Effector memory CD4-positive, alpha-beta T cell (primary cell): ENCODE data around the gene ADGRD1.

Experiments
- DNase-seq, 3 donors: peaks; one replicate each; pipeline ENCODE4 v3.0.0-alpha.2; 2020
- H3K27ac ChIP-seq: 2 replicates; pipeline ENCODE4 v1.7.0; 2013; ENCODE audit warnings: mild to moderate bottlenecking, low read length, moderate library complexity; ENCODE audit not compliant: insufficient read depth, poor library complexity, severe bottlenecking
- H3K27me3 ChIP-seq: replicated peaks from 2 replicates; pipeline ENCODE4 v1.7.0; 2013; ENCODE audit warnings: mild to moderate bottlenecking, low read length; ENCODE audit not compliant: insufficient read depth, control insufficient read depth, poor library complexity, severe bottlenecking
- H3K36me3 ChIP-seq: 2 replicates; pipeline ENCODE4 v1.7.0; 2013; ENCODE audit warnings: mild to moderate bottlenecking, low read length, moderate library complexity; ENCODE audit not compliant: control insufficient read depth, insufficient read depth
- H3K4me1 ChIP-seq: 2 replicates; pipeline ENCODE4 v1.7.0; 2013; ENCODE audit warnings: low read length, mild to moderate bottlenecking; ENCODE audit not compliant: control insufficient read depth, insufficient read depth, poor library complexity, severe bottlenecking
- H3K4me3 ChIP-seq: 2 replicates; pipeline ENCODE4 v1.7.0; 2013; ENCODE audit warnings: low read length, low read depth, mild to moderate bottlenecking; ENCODE audit not compliant: insufficient read depth, poor library complexity, severe bottlenecking
- H3K9me3 ChIP-seq: 2 replicates; pipeline ENCODE4 v1.7.0; 2013; ENCODE audit warnings: mild to moderate bottlenecking, low read length, moderate library complexity; ENCODE audit not compliant: control insufficient read depth

Gene ADGRD1

GRCh38 chr12:131054345-131055092 is 100.8 kb downstream of the ADGRD1 start:
- Histone ChIP-seq H3K9me3 (no peaks in the 10 kb centered on the region), H3K4me3 (no peak overlapping the region), H3K4me1 (no peaks in the 10 kb centered on the region)

DNA sequence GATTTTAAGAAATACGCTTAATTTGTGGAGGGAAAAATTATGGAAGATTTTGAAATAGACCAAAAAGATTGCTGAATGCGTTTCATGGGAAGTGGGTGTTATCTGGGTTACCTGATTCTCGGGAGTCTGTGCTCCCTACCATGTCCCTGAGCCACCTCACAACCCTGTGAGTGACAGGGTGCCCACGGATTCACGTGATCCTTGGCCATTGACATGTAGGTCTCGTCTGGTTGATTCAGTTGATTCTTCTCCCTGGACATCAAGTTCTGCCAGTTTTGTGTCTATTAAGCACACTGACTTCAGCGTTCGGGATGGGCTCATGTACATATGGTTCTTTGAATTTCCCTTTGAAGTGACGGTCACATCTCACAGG is 101.4 kb downstream of the ADGRD1 start:
- DNase-seq: no peak
- Histone ChIP-seq H3K36me3 (no peaks in the 10 kb centered on the region), H3K27me3 (no peaks in the 10 kb centered on the region), H3K9me3 (no peaks in the 10 kb centered on the region), H3K4me3 (no peak overlapping the region), H3K4me1 (no peaks in the 10 kb centered on the region), H3K27ac (no peak overlapping the region)

More at GRCh38 chr12:131054345-131055092, 100.8 kb downstream of the ADGRD1 start:
- H3K27me3 ChIP-seq: no peaks in the 10 kb centered on the region
- H3K36me3 ChIP-seq: no peaks in the 10 kb centered on the region
- no peak overlapping the region for H3K27ac ChIP-seq
- DNase-seq: no peak

- Histone ChIP-seq H3K9me3 (no peaks in the 10 kb centered on the region), H3K4me1 (no peaks in the 10 kb centered on the region), H3K36me3 (no peaks in the 10 kb centered on the region), H3K27ac (no peak overlapping the region), H3K4me3 (no peak overlapping the region), H3K27me3 (no peaks in the 10 kb centered on the region)
- no peak for DNase-seq
These were observed 102.0 kb downstream of the ADGRD1 start for GRCh38 chr12:131055596-131056233.

- no peak overlapping the region for H3K27ac ChIP-seq
- H3K4me1 ChIP-seq: no peaks in the 10 kb centered on the region
- no peaks in the 10 kb centered on the region for H3K27me3 ChIP-seq
- H3K4me3 ChIP-seq: no peak overlapping the region
- DNase-seq: no peak
- no peaks in the 10 kb centered on the region for H3K9me3 ChIP-seq
- no peaks in the 10 kb centered on the region for H3K36me3 ChIP-seq
These were observed 102.9 kb downstream of the ADGRD1 start for GRCh38 chr12:131056626-131057025.

DNA sequence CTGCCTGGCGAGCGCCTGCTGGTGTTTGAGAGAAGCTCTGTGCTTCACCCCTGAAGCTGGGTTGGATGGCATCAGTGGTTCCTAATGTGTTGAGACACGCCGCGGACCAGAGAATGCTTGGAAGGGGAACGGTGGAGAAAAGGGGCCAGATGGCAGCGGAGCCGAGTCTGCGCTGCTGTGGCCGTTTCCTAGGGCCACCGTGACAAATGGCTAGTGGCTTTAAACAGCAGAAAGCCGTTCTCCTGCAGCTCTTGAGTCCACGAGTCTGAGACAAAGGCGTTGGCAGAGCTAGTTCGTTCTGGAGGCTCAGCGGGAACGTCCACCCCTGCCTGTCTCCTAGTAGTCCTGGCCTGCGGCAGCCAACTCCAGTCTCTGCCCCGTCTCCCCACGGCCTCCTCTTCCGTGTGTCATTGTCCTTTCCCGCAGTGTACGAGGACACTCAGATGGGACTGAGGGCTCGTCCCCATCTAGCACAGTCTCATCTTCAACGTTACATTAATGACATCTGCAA is 103.6 kb downstream of the ADGRD1 start:
- Histone ChIP-seq H3K9me3 (no peaks in the 10 kb centered on the region), H3K4me1 (no peaks in the 10 kb centered on the region), H3K4me3 (no peak overlapping the region), H3K27ac (no peak overlapping the region), H3K36me3 (no peaks in the 10 kb centered on the region), H3K27me3 (no peaks in the 10 kb centered on the region)
- no peak for DNase-seq

DNA sequence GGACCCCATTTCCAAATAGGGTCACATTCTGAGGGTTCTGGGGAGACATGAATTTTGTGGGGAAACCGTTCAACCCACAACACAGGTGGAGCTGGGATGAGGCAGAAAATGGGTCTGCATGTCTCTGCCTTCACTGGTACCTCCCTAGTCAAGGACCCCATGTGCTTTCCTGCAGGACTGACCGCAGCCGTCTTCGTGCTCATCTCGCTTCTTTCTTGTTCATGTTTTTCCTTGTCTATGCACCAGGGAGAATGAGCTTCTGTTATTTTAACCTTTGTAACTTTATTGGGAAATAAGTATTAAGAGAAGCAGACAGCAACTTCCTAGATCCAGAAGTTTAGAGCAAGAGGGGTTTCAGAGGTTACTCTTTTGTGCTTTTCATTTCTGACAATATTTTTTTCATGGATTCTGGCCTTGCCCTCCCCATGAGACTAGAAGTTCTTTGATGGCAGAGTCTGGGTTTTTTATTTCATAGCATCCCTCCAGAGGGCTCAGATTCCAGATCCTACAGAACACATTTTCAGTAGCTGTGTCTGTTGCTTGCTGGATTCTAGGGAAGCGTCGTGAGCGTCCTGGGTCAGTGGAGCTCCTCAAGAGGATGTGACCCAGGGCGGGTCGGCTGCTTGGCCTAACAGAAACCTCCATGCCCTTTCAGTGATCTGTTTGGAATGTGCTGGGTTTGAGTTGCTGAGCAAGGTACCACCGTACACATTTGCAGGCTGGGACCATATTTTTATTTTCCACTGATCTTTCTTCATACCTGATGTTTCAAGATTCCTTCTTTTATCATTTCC is 104.2 kb downstream of the ADGRD1 start:
- Histone ChIP-seq H3K36me3 (no peaks in the 10 kb centered on the region), H3K27me3 (no peaks in the 10 kb centered on the region)
- no peak for DNase-seq

DNA sequence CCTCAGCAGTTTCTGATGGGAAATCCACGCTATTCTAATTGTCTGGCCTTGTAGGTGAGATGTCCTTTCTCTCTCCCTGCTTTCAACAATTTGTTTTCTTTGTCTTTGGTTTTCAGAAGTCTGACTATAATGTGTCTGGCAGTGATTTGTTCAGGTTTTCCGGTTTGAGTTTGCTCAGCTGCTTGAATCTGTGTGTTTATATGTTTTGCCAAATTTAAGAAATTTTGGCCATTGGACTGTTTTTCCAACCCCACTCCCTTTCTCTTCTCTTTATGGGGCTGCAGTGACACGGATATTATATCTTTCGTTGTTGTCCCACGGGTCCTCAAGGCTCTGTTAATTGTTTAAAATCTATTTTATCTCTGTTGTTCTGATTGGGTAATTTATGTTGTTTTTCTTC is 105.0 kb downstream of the ADGRD1 start:
- Histone ChIP-seq H3K4me1 (no peaks in the 10 kb centered on the region), H3K9me3 (no peaks in the 10 kb centered on the region), H3K36me3 (no peaks in the 10 kb centered on the region), H3K27me3 (no peaks in the 10 kb centered on the region), H3K4me3 (no peak overlapping the region), H3K27ac (no peak overlapping the region)
- DNase-seq: no peak

More for the DNA sequence above, 104.2 kb downstream of the ADGRD1 start:
- Histone ChIP-seq H3K27ac (no peak overlapping the region), H3K4me3 (no peak overlapping the region), H3K4me1 (no peaks in the 10 kb centered on the region), H3K9me3 (no peaks in the 10 kb centered on the region)

DNA sequence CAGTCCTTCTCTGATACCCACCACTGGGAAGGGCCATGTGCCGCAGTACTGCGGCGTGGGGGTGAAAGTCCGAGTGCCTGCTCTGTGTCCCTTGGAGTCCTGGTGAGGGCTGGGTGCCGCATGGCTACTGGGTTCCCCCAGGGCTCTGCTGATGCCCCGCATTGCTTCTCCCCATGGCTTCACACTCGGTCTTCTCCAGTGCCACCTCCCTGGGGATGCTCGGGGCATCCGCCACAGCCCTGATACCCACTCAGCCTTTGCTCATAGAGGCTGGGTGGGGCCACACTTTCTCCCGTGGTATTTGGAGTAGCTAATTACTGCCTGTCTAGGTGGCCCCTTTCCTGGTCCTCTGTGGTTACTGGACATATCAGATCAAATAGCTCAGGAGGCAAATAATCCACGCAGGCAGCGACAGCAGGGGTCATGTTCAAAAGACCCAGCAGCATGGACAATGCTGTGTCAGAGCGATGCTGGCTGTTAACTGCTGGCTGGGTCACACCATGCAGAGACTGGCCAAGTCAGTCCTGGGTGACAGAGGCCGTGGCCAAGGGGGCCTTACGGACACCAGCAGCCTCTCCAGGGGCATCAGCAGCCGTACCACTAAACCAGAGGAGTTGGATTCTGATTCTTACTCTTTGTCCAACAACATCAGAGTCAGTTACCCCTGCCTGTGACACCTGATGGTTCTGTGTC is 106.5 kb downstream of the ADGRD1 start:
- no peak for DNase-seq
- H3K9me3 ChIP-seq: no peaks in the 10 kb centered on the region
- no peak overlapping the region for H3K27ac ChIP-seq
- H3K36me3 ChIP-seq: no peaks in the 10 kb centered on the region
- no peak overlapping the region for H3K4me3 ChIP-seq
- H3K4me1 ChIP-seq: no peaks in the 10 kb centered on the region
- no peaks in the 10 kb centered on the region for H3K27me3 ChIP-seq

GRCh38 chr12:131061041-131061806 is 107.5 kb downstream of the ADGRD1 start:
- DNase-seq: no peak
- H3K27me3 ChIP-seq: no peaks in the 10 kb centered on the region
- no peaks in the 10 kb centered on the region for H3K36me3 ChIP-seq
- no peaks in the 10 kb centered on the region for H3K9me3 ChIP-seq
- no peaks in the 10 kb centered on the region for H3K4me1 ChIP-seq
- H3K27ac ChIP-seq: no peak overlapping the region
- no peak overlapping the region for H3K4me3 ChIP-seq
